Fibroblast of lung (primary cell): ENCODE results near the gene ITK. TPM values are rescaled to one million over a fixed set of nuclear protein-coding genes. Genes with fewer than 3 reads are reported as not detected.

Source experiments
- DNase-seq, 2 donors: peaks; one replicate each; pipeline versions ENCODE4 v3.0.0 to v3.0.0-alpha.2; 2010; ENCODE audit warnings: low read depth in 2 of 2
- H2AFZ ChIP-seq: 2 replicates; pipeline ENCODE4 v1.5.1; 2012; ENCODE audit warnings: low read length, control low read depth, inconsistent platforms
- H3K27ac ChIP-seq: 2 replicates; pipeline ENCODE4 v1.5.1; 2011; ENCODE audit warnings: low read length, control low read depth; ENCODE audit not compliant: insufficient read depth
- H3K27me3 ChIP-seq: 2 replicates; pipeline ENCODE4 v1.5.1; 2011; ENCODE audit warnings: mild to moderate bottlenecking, low read length; ENCODE audit not compliant: control insufficient read depth, insufficient read depth
- H3K36me3 ChIP-seq: 2 replicates; pipeline ENCODE4 v1.5.1; 2011; ENCODE audit warnings: low read length; ENCODE audit not compliant: control insufficient read depth, insufficient read depth
- H3K4me1 ChIP-seq: 2 replicates; pipeline ENCODE4 v1.5.1; 2011; ENCODE audit warnings: low read length; ENCODE audit not compliant: control insufficient read depth, insufficient read depth; ENCODE audit errors: extremely low read depth
- H3K4me2 ChIP-seq: 2 replicates; pipeline ENCODE4 v1.5.1; 2011; ENCODE audit warnings: low read length, control low read depth; ENCODE audit not compliant: insufficient read depth; ENCODE audit errors: extremely low read depth
- H3K4me3 ChIP-seq, 4 experiments: fragments of 200-600 bp in 1 of 4; sonication (generic) in 1 of 4; replicated peaks in 1 of 4; 2 replicates each; pipeline ENCODE4 v1.5.1; 2011 to 2016; ENCODE audit warnings: low read length in 4 of 4, low read depth in 3 of 4, mild to moderate bottlenecking in 3 of 4, control low read depth in 2 of 4, inconsistent platforms in 1 of 4, mixed read lengths in 1 of 4; ENCODE audit not compliant: insufficient read depth in 1 of 4; ENCODE audit errors: control extremely low read depth in 1 of 4
- H3K79me2 ChIP-seq: 2 replicates; pipeline ENCODE4 v1.5.1; 2012; ENCODE audit warnings: mild to moderate bottlenecking, low read length, inconsistent platforms; ENCODE audit not compliant: control insufficient read depth, insufficient read depth
- H3K9ac ChIP-seq: 2 replicates; pipeline ENCODE4 v1.5.1; 2011; ENCODE audit warnings: mild to moderate bottlenecking, low read length, control low read depth; ENCODE audit not compliant: insufficient read depth
- H3K9me3 ChIP-seq: 2 replicates; pipeline ENCODE4 v1.5.1; 2012; ENCODE audit warnings: low read depth, low read length; ENCODE audit not compliant: control insufficient read depth, insufficient read depth
- H4K20me1 ChIP-seq: 2 replicates; pipeline ENCODE4 v1.5.1; 2011; ENCODE audit warnings: low read length; ENCODE audit not compliant: control insufficient read depth, insufficient read depth; ENCODE audit errors: extremely low read depth
- EZH2 ChIP-seq: IDR thresholded peaks from 2 replicates; pipeline ENCODE4 v1.5.1; 2012; ENCODE audit warnings: low read length, control low read depth, mild to moderate bottlenecking; ENCODE audit errors: missing control alignments
- polyA plus RNA-seq, 2 donors: library from polyadenylated mRNA; depleted of rRNA in 1 of 2; stranded (reverse) in 1 of 2; unstranded in 1 of 2; fragments of >200 nt; gene quantifications; 2 replicates each; pipeline ENCODE4 v1.2.1, GENCODE V29; 2011 to 2012; ENCODE audit warnings: missing spikeins in 1 of 2
- total RNA-seq: library from RNA; depleted of rRNA; stranded (reverse); fragments of >200 nt; gene quantifications from 2 replicates; pipeline ENCODE4 v1.2.1, GENCODE V29; 2014
- TF ChIP-seq, protein P1 (sequence below), 2 donors: IDR thresholded peaks in 1 of 2; conservative IDR thresholded peaks in 1 of 2; 1 replicate in 1 of 2; 2 replicates in 1 of 2; pipeline ENCODE4 v1.5.1; 2011 to 2012; ENCODE audit warnings: low read length in 2 of 2, control low read depth in 1 of 2, inconsistent platforms in 1 of 2, low read depth in 1 of 2, mild to moderate bottlenecking in 1 of 2

ITK gene
- total and polyA plus RNA-seq, 2 donors (not counting 1 experiment from before 2014, with no cell fraction given): 0.17 TPM; not detected in 1

DNA sequence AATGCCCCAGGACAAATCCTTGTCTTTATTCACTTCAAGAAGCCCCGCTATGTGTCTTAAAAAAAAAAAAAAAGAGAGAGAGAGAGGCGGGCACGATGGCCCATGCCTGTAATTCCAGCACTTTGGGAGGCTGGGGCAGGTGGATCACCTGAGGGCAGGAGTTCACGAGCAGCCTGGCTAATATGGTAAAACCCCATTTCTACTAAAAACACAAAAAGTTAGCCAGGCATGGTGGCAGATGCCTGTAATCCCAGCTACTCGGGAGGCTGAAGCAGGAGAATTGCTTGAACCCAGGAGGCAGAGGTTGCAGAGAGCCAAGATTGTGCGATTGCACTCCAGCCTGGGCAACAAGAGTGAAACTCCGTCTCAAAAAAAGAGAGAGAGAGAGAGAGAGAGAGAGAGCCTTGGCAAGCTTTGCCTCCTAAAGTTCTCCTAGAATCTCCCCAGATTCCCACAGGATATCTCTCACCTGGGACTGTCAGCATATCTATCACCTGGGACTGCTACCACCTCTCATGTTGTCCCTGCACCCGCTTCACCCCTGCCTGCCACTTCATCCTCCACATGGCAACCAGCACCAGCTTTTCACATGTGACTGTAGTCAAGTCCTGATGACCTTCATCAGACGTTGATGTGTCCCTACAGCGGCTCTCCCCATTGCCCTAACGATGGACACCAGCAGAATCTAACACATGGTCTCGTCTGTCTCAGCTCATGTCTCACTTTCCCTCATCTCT lies 5.8 kb downstream of the ITK start:
- no peak for DNase-seq
- no peaks in the 10 kb centered on the region for H3K4me1 ChIP-seq
- no peaks in the 10 kb centered on the region for H3K27me3 ChIP-seq
- H3K4me2 ChIP-seq: no peak overlapping the region
- no peaks in the 10 kb centered on the region for H3K36me3 ChIP-seq
- no peaks in the 10 kb centered on the region for H3K79me2 ChIP-seq
- no peak overlapping the region for H3K9ac ChIP-seq
- H4K20me1 ChIP-seq: no peaks in the 10 kb centered on the region
- H3K27ac ChIP-seq: no peak overlapping the region
- H3K4me3 ChIP-seq: no peak overlapping the region
- TF ChIP-seq EZH2: no peak
- TF ChIP-seq, protein P1, sequence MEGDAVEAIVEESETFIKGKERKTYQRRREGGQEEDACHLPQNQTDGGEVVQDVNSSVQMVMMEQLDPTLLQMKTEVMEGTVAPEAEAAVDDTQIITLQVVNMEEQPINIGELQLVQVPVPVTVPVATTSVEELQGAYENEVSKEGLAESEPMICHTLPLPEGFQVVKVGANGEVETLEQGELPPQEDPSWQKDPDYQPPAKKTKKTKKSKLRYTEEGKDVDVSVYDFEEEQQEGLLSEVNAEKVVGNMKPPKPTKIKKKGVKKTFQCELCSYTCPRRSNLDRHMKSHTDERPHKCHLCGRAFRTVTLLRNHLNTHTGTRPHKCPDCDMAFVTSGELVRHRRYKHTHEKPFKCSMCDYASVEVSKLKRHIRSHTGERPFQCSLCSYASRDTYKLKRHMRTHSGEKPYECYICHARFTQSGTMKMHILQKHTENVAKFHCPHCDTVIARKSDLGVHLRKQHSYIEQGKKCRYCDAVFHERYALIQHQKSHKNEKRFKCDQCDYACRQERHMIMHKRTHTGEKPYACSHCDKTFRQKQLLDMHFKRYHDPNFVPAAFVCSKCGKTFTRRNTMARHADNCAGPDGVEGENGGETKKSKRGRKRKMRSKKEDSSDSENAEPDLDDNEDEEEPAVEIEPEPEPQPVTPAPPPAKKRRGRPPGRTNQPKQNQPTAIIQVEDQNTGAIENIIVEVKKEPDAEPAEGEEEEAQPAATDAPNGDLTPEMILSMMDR (conservative IDR thresholded peaks at IDR 0.05 in 1 of 2, IDR thresholded peaks at IDR 0.05 in 1 of 2; ENCODE audit: low read depth in 1 of 2, low read length in 2 of 2): no peak
- no peaks in the 10 kb centered on the region for H3K9me3 ChIP-seq
- H2AFZ ChIP-seq: no peak overlapping the region

DNA sequence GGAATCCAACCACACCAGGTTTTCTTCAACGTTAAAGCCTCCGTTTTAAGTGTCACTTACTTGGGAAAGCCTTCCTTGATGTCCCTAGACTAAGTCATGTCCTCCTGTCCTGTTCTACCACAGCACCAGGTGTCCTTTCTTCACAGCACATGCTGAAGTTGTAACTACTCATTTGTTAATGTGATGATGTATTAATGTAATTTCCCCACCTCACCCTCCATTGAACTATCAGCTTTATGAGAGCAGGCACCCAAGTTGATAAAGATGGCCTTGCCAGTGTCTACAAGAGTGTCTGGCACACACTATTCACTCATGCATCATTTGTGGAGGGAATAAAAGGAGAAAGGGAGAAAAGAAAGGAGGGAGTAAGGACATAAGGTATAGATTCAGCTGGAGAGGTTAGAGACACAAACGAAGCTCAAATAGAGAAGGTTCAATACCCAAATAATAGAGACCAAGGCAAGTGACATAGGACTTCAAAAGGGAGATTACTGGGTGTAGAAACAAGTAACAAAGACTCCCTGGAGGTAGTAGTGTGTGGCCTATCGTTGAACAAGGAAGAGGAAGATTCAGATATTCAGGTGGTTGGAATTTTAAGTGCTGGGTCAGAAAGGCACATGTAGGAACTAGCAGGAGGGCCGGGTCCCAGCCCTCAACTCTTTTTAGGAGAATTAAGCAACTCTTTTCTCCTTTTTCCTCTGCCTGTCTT lies 6.6 kb downstream of the ITK start:
- Histone ChIP-seq H3K79me2 (no peaks in the 10 kb centered on the region), H3K4me1 (no peaks in the 10 kb centered on the region), H3K4me3 (no peak overlapping the region), H3K27ac (no peak overlapping the region), H4K20me1 (no peaks in the 10 kb centered on the region), H3K9me3 (no peaks in the 10 kb centered on the region), H3K9ac (no peak overlapping the region), H2AFZ (no peak overlapping the region), H3K36me3 (no peaks in the 10 kb centered on the region), H3K4me2 (no peak overlapping the region), H3K27me3 (no peaks in the 10 kb centered on the region)
- TF ChIP-seq, protein P1 (conservative IDR thresholded peaks at IDR 0.05 in 1 of 2, IDR thresholded peaks at IDR 0.05 in 1 of 2; ENCODE audit: low read depth in 1 of 2, low read length in 2 of 2): no peak
- TF ChIP-seq EZH2: no peak
- DNase-seq: no peak

DNA sequence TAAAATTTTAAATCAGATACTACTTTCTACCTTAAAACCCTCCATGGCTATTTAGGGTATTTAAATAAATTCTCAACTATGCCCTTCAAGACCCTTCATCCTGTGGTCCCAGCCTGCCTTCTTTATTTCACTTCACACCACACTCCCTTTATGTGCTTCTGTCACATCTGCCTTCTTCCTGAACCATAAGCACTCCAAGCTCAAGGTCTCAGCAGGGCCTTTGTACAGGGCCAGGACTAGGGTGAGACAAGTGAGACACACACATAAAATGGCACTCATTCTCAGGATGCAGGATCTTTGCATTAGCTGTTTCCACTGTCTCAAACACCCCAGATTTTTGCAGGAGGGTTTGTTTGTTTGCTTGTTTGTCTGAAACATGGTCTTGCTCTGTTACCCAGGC lies 7.6 kb downstream of the ITK start:
- no peaks in the 10 kb centered on the region for H3K4me1 ChIP-seq
- no peaks in the 10 kb centered on the region for H3K9me3 ChIP-seq
- no peak overlapping the region for H3K4me2 ChIP-seq
- no peaks in the 10 kb centered on the region for H3K36me3 ChIP-seq
- H3K4me3 ChIP-seq: no peak overlapping the region
- no peak for DNase-seq
- no peak overlapping the region for H3K27ac ChIP-seq
- H3K27me3 ChIP-seq: no peaks in the 10 kb centered on the region
- no peak for TF ChIP-seq EZH2
- TF ChIP-seq, protein P1 (conservative IDR thresholded peaks at IDR 0.05 in 1 of 2, IDR thresholded peaks at IDR 0.05 in 1 of 2; ENCODE audit: low read depth in 1 of 2, low read length in 2 of 2): no peak
- no peaks in the 10 kb centered on the region for H3K79me2 ChIP-seq
- no peak overlapping the region for H3K9ac ChIP-seq
- no peak overlapping the region for H2AFZ ChIP-seq
- no peaks in the 10 kb centered on the region for H4K20me1 ChIP-seq
